Measurements from ENCODE around the gene NADSYN1.
"Not testable (repeated sequence)": the region's sequence is repeated elsewhere in the genome, so short reads cannot be mapped to it uniquely, and the experiment has no call there.

The NADSYN1 gene

DNA sequence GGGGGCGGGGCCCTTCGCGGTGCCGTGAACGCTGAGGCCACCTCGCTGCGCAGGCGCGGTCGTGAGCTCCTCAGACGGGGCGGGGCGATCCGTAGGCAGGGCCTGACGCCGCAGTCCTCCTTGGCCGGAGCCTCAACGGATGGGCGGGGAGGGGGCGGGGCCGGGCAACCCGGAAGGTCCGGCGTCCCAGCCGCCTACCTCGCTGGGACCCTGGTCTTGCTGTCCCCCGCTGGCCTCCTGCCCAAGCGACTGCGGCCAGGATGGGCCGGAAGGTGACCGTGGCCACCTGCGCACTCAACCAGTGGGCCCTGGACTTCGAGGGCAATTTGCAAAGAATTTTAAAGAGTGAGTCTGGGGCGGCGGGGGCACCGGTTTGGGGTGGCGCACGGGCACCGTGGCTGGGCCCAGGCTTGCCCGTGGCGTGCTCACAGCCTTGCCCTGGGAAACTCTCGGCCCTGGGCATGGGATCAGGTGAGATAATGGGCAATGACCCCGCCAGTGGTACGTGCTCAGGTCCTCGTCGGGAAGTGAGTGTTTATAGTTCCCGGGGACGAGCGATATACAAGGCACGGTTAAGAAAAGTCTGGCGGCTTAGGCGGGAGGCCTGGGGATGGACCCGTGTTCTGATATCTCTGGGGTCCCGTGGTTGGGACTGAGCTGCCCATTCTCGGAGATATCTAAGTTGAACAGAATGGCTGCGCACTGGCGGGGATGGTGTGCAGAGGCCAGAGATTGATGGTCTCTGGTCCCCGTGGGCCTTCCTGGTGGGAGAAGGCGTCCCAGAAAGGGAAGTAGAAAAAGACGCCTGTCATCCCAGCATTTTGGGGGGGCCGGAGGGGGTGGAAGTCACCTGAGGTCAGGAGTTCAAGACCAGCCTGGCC, at the start of gene NADSYN1:
NADSYN1 (plus strand) TSS at position 167 of the 881 bp plus-strand sequence; CDS start at position 261, 94 bp downstream.
- peak; percentile 96 for DNase-seq

DNA sequence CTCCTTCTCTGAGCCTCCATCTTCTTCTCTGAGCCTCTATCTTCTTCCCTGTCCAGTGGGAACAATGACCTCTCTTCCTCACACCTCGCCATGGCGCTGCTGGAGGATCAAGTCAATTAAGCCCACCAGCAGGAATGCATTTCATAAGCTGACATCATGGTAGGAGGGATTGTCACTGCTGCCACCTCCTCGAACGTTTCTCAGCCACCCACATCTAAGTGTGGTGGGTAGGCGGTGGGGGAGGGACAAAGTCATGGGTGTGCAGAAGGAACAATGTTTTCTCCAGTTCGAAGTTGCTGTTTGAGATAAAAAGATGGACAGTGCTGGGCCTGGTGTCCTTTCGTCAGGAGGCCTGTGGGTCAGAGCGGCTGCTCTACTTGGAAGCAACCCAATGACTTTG, 48.8 kb upstream of the NADSYN1 start:
- DNase-seq = no peak

DNA sequence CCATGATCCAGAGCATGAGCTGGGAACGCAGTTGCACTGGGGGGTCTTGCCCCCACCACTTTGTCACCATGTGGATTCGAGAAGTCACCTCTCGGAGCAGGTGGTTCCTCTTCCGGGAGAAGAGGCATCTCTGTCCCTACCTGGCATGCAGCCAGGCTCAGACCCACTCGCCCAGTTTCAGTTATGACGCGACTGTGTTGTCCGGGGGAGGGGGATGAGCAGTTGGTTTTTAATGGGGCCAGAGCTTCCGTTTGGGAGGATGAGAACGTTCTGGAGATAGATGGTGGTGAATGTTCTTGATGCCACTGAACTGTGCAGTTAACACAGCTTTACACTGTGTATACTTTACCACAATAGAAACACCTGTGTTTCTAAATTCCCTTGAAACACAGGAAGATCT, 46.3 kb upstream of the NADSYN1 start:
- no peak for DNase-seq

DNA sequence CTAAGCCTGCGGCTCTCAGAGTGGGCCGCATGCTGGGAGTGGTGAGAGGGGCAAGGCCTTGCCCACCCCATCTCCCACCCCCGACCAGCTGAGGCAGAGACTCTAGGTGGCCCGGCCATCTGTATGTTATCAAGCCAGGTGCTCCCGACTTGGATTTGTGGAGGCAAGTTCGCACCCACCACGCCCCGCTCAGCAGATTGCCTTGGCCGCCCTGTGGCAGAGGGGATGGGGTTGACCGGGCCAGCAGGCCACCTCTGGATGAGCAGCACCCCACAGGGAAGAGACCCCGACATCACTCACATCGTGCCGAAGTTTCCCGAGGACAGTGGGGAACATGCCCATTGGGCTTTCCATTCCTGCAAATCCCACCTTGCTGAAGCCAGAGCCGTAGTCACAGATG, 45.6 kb upstream of the NADSYN1 start:
- DNase-seq = no peak

DNA sequence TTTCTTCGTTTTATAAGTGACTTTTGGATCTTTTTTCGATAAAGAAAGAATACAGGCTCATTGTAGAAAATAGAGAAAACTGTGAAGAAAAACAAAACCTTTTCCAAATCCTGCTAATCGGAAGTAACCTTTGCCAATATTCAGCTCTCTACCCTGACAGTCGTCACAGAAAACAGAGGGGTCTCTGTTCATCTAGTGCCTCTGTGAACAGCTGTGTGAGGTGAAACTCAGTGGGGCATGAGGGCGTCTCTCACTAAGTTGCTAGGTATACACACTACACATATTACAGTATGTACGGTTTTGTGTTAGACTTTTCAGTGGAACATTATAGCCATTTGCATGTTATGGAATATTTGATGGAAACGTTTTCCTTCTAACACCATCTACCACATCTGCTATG, 44.2 kb upstream of the NADSYN1 start:
- no peak for DNase-seq

DNA sequence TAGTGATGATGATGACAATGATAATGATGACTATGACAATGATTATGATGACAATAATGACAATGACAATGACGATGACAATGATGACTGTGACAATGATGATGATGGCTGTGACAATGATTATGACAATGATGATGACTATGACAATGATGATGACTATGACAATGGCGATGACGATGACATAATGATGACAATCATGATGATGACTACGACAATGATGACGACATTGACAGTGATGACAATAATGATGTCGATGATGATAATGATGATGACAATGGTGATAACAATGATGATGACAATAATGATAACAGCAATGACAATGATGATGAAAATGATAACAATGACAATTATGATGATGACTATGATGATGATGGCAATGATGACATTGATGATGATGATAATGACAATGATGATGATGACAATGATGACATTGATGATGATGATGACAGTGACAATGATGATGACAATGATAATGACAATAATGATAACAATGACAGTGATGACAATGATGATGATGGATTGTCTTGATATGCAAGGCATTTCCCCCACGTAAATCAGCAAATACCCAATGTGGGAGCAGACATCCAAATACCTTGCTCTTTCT, 42.5 kb upstream of the NADSYN1 start:
- no peak for DNase-seq

DNA sequence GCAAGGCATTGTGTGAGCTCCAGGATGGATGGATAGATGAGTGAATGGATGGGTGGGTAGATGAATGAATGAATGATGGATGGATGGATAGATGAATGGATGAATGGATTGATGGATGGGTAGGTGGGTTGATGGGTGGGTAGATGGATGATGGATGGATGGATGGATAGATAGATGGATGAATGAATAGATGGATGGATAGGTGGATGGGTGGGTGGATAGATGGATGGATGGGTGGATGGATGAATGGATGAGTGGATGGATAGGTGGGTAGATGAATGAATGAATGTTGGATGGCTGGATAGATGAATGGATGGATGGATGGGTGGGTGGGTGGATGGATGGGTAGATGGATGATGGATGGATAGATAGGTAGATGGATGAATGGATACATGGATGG, 38.4 kb upstream of the NADSYN1 start:
- no peak for DNase-seq

DNA sequence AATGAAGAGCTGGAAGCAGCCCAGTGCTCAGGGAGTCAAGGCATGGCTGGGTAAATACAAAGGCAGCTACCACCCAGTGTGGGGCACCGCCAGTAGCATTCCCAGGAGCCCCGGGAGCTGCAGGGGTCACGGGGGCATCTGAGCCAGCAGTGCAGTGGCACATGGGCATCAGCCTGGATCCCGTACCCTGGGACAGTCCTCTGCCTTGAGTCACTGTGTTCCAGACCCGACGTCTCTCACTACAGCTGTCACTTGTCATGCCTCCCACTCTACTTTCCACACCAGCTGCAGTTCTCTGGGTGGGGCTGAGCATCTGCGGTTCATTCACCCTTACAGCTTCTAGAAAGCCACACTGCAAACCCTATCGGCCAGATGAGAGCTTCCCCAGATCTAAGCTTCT, 34.4 kb upstream of the NADSYN1 start:
- DNase-seq = no peak

DNA sequence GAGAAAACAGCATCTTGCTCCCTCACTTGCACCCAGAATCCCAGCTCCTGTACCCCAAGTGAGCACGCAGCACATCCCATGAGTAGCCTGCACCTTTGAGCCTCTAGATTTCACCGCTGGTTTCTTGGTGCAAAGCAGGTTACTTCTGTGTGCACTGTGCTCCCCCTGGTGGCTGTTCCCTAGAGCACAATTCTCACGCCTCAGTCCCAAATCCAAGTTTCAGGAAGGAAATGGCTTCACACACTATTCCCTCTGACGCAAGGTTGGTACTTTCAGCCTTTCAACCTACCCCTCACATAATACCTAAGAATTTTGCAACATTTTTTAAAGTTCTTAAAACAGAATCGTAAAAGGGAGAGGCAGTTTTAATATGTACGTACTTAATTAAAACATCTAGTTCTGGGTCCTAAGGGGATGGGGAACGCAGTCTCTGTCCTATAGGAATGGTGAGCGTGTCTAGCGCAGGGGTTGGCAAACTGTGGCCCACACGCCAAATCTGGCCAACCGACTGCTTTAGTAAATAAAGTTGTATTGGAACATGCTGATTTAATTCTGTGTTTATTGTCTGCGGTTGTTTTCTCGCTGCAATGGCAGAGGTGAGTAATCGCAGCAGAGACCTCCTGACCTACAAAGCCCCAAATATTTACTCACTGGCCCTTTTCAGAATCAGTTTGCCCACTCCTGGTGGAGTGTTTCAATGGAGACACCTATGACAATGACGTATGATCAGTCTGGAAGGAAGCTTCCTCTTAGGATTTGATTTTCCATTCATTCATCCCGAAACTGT, 32.4 kb upstream of the NADSYN1 start:
- peak; percentile 59 for DNase-seq

DNA sequence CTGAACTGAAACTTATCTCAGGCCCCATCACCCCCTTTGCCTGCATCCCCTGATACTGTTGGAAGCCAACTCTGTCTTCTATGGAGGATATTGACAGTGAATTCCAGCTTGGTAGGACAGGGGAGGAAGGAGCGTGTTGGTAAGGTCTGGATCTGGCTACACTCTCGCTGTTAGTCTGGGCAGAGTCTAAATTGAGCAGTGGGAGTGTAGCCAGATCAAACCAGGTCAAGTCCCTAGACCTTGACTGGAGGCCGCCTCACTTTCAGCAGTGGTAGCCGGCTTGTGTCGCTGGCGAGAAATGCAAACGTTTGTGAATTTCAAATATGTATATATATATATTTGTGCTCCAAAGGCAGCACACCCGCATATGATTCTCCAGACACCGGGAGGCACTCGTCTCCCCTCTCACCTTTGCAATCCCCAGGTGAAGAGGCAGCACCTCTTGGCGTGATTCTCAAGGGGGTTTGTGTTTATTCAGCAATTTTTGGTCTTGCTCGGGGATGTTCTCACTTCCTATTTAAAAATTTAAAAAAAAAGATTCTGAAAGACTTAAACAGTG, 31.5 kb upstream of the NADSYN1 start:
- DNase-seq = no peak

DNA sequence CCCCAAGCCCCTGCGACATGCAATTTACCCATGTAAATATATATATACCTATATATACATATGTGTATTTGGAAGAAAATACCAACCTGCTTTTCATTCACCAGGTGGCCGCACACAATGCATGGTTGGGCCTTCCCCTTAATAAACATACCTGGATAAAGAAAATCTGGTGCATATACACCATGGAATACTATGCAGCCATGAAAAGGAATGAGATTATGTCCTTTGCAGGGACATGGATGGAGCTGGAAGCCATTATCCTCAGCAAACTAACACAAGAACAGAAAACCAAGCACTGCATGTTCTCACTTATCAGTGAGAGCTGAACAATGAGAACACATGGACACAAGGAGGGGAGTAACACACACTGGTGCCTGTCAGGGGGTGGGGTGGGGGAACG, 30.7 kb upstream of the NADSYN1 start:
- DNase-seq = not testable (repeated sequence)

DNA sequence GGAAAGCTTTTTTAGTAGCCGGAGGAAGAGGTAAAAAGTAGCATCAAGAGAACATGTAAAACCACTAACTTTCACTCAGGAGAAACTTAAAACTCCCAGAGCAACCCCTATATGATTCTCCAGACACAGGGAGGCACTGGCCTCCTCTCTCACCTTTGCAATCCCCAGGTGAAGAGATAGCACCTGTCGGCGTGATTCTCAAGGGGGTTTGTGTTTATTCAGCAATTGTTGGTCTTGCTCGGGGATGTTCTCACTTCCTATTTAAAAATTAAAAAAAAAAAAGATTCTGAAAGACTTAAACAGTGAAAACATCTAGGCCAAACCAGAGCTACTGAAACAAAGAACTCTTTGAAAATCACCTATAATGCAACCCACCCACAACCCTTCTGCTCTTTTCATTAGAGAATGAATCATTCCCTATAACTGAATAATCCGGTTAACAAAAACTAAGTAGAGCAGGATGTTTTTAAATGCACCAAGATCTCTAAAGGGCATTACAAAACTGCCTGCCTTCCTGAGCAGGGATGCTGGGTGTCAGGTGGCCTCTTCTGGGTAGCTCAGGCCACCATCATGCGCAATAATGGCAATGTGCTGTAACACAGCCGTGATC, 29.7 kb upstream of the NADSYN1 start:
- DNase-seq = no peak

DNA sequence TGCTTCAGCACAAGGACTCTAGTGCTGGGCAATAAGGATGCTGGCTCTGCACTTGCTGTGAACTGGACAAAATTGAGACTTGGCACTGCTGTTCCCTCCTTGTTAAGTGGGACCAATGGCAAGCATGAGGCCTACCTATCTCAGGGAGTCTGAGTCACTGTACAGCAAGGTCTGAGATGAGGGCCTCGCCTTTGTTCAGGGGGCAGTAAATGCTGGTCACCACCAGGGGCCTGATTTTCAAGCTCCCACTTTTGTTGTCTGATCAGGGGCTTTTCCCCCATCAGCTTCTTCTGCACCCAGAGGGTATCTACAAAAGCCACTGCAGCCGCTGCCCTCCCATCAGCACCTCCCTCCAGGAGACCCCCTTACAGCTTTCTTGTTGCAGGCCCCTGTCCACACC, 27.6 kb upstream of the NADSYN1 start:
- DNase-seq = no peak

DNA sequence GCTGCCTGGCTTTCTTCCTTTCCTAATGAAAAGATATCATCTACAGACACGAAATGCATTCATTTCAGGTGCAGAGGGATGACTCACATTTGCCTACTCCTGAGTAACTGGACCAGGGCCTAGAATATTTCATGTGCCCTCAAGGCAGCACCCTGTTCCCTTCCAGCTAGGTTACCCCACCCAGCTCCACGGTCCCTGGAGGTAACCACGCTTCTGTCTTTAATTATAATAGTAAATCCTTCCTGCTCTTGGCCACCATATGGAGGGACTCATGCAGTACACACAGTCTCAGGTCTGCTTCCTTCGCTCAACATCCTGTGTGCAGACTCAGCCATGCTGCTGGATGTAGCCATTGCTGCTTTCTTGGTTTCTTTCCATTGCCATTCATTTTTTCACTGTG, 27.1 kb upstream of the NADSYN1 start:
- no peak for DNase-seq

DNA sequence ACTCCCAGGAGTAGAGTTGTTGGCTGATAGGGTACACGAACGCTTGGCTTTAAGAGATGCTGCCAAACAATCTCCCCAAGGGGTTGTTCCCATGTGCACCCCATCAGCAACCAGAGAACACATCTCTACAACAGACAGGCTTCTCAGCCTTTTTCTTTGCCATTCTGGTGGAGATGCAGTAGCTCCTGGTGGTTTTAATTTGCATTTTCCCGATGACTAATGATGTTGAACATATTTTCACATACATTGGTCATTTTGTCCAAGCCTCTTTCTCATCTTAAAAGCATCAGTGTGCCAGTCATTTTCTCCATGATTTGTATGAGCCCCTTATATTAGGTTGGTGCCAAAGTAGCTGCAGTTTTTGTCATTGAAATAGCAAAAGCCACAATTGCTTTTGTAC, 26.6 kb upstream of the NADSYN1 start:
- no peak for DNase-seq

DNA sequence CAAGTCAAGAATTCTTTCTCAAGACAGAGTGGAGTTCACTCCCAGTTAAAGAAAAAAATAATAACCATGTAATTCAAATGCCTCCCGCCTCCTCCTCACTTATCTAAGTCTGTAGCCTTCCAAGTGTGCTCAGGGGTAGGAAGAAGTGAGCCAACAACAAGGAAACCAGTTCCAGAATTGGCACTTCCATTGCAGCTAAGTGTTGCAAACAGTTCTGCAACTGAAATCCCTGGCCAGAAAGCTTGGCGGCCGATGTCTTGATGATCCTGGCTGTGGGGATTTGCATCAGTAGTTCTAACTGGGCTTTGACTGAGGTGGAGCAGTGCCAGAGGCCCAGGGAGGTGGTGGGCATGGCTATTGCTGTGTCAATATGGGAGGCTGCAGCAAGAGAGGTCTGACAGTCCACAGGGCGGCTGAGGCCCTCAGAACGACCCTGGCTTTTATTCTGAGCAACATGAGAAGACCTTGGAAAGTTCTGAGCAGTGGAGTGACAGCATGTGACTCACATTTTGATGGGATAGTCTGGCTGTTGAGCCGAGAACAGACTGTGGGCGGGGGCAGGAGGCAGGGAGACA, 24.1 kb upstream of the NADSYN1 start:
- DNase-seq = no peak

DNA sequence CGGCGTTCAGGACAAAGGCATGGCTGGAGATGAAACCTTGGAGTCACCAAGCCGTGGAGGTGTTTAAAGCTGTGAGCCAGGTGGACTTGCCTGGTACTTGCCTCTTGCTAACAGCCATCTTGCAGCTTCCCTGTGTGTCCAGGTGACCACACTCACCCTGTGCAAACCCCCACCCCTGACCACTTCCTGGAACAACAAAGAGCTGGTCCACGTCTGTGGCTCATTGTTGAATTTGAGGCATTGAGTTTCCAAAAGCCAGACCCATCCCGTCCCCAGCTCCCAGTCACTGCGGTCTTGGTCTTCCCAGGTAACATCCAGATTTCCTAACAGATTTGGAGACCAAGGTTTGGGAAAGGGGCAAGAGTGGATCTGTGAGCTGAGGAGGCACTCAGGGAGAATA, 23.3 kb upstream of the NADSYN1 start:
- DNase-seq = no peak

DNA sequence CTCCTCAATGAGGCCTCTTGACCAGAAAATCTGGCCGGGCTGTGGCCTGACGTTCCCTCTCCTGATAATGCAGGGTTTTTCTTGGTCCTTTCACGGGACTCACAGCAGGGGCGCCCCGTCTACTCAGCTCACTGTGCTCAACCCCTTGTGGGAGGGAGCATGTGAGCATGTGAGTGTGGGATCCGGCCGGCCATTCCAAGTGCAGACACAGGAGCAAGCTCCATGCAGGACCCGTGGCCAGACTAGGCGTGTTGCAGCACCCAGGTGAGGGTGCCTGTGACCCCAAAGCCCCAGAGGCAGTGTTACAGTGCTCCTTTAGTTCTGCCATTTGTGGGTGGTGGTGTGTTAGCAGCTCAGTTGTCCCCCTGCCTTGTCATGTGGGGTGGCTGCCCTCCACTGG, 22.8 kb upstream of the NADSYN1 start:
- DNase-seq = no peak

DNA sequence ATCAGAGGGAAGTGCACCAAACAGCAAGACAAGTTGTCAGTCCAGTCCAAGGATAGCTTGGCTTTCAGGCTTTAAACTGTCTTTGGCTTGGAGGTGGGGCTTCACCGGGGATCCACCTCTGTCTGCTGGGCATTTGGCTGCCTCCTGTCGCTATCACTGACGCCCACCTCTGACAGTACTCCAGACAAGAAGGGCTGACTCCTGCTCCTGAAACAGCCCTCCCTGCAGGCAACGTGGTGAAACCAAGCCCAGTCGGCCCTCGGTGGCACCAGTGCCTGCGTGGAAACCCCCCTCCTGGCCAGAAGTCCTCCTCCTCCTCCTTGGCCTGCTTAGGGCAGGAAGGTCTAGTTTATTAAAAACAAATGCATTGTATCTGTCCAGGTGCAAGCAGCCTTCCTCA, 21.7 kb upstream of the NADSYN1 start:
- no peak for DNase-seq

DNA sequence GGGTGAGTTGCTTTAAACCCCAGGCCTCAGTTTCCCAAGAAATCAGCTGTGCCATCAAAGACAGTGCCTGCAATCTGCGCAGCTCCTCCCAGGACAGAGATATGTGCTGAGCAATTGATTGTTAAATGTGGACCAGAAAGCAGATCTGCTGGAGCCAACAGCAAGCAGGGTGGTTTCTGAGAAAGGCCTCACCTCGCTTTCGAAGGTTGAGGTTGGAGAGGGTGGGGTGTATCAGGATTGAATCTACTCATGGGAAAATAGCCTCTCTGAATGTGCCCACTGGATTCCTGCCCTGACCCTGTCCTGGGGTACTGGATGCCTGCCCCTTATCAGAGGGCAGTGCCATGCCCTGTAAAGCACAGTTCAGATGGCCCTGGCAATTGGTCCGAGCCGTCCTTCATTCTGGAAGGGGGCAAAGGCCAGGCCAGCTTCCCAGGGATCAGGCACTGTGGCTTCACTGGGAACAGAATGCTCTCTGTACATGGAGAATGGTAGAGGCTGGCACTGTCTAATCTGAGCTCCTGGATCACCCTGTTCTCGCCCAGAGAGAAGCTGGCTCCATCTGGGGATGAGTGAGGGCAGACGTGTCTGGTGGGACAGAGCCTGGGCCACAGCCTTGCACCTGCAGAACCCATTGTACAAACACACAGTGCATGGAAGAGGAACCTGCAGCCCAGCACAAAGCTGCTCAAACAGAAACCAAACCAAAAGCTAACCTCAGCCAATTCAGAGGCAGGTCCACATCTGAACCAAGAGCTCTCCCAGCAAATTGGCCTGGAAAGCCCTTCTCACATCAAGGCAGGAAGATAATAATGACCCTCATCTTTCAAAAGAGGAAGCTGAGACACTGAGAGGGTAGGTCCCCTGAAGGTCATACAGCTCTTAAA, 20.0 kb upstream of the NADSYN1 start:
- DNase-seq = no peak

DNA sequence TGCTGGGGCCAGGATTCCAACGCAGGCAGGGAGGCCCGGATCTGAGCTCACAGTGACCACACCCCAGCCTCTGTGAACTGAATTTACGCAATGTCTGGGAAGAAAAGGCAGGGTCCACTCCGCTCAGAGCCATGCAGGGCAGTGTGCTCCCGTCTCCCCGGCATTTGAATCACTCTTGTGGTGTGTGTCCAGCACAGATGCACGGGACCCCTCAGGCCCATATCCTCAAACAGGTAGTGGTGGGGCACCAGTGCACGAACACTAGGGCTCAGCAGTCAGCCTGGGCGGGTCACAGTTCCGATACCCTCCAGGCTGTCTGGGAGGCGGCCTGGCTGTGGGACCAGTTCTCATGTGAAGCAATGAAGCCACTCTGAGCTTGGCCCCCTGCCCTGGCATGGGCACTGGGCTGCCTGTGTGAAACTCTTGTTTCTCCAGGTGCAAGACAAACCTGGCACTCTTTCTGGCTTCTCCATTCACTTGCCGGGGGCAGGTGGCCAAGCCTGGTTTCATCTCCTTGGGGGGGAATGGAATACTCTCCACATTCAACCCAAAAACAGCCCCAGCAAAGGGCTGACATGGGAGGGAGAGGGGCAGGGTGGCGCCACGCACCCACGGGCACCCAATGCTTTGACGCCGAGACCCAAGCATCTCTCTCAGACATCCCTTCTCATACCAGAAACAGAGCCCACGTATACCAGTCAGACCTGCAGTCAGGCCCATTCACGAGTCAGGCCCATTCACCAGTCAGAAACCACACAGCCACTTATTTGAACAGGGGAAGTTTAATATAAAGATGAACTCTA, 19.2 kb upstream of the NADSYN1 start:
- DNase-seq = no peak
